Glutamatergic neuron (in vitro differentiated cells): ENCODE data around the gene DAO. TPM values are rescaled to one million over a fixed set of nuclear protein-coding genes. Genes with fewer than 3 reads are reported as not detected.
"Not testable (repeated sequence)": the region's sequence is repeated elsewhere in the genome, so short reads cannot be mapped to it uniquely, and the experiment has no call there.

Source experiments
- DNase-seq: peaks from one replicate; pipeline ENCODE4 v3.0.0; 2022
- H3K27ac Mint-ChIP-seq: one replicate; pipeline ENCODE4 v1.8.0; 2020; ENCODE audit warnings: mild to moderate bottlenecking, mixed read lengths, inconsistent platforms; ENCODE audit not compliant: unreplicated experiment
- H3K27me3 Mint-ChIP-seq: one replicate; pipeline ENCODE4 v1.8.0; 2020; ENCODE audit warnings: mild to moderate bottlenecking, moderate library complexity, mixed read lengths, inconsistent platforms; ENCODE audit not compliant: unreplicated experiment
- H3K36me3 Mint-ChIP-seq: one replicate; pipeline ENCODE4 v1.8.0; 2020; ENCODE audit warnings: mild to moderate bottlenecking, mixed read lengths, inconsistent platforms; ENCODE audit not compliant: unreplicated experiment
- H3K4me1 Mint-ChIP-seq: one replicate; pipeline ENCODE4 v1.8.0; 2020; ENCODE audit warnings: mild to moderate bottlenecking, low read depth, mixed read lengths, inconsistent platforms; ENCODE audit not compliant: unreplicated experiment
- H3K4me3 Mint-ChIP-seq: one replicate; pipeline ENCODE4 v1.8.0; 2020; ENCODE audit warnings: mild to moderate bottlenecking, mixed read lengths, inconsistent platforms; ENCODE audit not compliant: unreplicated experiment
- H3K9me3 Mint-ChIP-seq: one replicate; pipeline ENCODE4 v1.8.0; 2020; ENCODE audit warnings: mild to moderate bottlenecking, moderate library complexity, mixed read lengths, inconsistent platforms; ENCODE audit not compliant: unreplicated experiment
- total RNA-seq: library from RNA; stranded (reverse); fragmentation: NEBNext Ultra II Directional; extraction: Animal tissue kit (Norgen Biotek cat#: 25700); gene quantifications from one replicate; pipeline ENCODE4 v1.2.1, GENCODE V29; 2021; ENCODE audit not compliant: unreplicated experiment
- TF ChIP-seq, protein P1 (sequence below): fragments of 200-600 bp; sonication (generic); IDR thresholded peaks from one replicate; pipeline ENCODE4 v1.5.0; 2021; ENCODE audit not compliant: partially characterized antibody, unreplicated experiment

Gene DAO
- total RNA-seq, 1 donor from 2014 or later: not detected

DNA sequence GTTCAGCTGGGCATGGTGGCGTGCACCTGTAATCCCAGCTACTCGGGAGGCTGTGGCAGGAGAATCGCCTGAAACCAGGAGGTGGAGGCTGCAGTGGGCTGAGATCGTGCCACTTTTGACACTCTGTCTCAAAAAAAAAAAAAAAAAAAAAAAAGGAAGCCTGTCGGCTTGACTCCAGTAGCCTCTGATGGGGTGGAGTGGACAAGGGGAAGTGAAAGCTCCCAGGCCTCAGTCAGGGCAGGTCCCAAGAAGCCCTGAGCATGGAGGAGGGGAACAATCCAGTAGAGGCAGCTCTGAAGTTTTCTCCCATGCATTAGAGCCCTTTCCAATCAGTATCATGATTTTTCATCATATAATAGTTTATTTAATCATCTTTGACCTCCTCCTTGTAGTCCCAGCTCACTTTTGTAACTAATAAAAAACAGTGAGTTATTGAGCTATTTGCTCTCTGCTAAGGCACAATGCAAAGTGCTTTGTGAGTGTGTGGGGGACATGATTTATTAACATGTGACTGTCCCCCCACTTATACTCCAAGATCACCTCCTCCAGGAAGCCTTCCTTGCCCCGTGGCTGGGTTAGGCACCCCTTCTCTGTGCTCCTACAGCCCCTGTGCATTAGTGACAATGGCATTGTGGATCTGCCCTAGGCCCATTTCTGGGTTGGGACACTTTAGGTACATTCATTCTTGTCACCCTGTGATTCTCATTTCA, 17.9 kb upstream of the DAO start:
- Mint-ChIP-seq H3K27ac (no peak overlapping the region), H3K4me1 (peaks cover 6% of the 10 kb centered on the region), H3K9me3 (peaks cover 3% of the 10 kb centered on the region), H3K27me3 (peaks cover 8% of the 10 kb centered on the region), H3K4me3 (no peak overlapping the region), H3K36me3 (no peaks in the 10 kb centered on the region)
- TF ChIP-seq, protein P1, sequence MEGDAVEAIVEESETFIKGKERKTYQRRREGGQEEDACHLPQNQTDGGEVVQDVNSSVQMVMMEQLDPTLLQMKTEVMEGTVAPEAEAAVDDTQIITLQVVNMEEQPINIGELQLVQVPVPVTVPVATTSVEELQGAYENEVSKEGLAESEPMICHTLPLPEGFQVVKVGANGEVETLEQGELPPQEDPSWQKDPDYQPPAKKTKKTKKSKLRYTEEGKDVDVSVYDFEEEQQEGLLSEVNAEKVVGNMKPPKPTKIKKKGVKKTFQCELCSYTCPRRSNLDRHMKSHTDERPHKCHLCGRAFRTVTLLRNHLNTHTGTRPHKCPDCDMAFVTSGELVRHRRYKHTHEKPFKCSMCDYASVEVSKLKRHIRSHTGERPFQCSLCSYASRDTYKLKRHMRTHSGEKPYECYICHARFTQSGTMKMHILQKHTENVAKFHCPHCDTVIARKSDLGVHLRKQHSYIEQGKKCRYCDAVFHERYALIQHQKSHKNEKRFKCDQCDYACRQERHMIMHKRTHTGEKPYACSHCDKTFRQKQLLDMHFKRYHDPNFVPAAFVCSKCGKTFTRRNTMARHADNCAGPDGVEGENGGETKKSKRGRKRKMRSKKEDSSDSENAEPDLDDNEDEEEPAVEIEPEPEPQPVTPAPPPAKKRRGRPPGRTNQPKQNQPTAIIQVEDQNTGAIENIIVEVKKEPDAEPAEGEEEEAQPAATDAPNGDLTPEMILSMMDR: no peak
- no peak for DNase-seq

DNA sequence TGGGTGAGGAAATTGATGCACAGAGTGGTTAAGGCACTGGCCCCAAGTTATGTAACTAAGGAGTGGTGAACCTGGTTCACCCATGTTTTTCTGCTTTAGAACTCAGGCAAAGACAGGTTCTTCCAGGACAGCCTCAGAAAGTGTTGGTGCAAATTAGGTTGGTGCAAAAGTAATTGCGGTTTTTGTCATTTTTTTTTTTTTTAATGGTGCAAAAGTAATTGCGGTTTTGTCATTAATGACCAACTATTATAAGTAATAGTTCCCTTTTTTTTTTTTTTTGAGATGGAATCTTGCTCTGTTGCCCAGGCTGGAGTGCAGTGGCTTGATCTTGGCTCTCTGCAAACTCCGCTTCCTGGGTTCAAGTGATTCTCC, 17.3 kb upstream of the DAO start:
- H3K9me3 Mint-ChIP-seq: peaks cover 3% of the 10 kb centered on the region
- peaks cover 6% of the 10 kb centered on the region for H3K4me1 Mint-ChIP-seq
- no peaks in the 10 kb centered on the region for H3K36me3 Mint-ChIP-seq
- no peak for DNase-seq
- no peak overlapping the region for H3K27ac Mint-ChIP-seq
- H3K27me3 Mint-ChIP-seq: peaks cover 11% of the 10 kb centered on the region
- no peak overlapping the region for H3K4me3 Mint-ChIP-seq
- TF ChIP-seq, protein P1: no peak

DNA sequence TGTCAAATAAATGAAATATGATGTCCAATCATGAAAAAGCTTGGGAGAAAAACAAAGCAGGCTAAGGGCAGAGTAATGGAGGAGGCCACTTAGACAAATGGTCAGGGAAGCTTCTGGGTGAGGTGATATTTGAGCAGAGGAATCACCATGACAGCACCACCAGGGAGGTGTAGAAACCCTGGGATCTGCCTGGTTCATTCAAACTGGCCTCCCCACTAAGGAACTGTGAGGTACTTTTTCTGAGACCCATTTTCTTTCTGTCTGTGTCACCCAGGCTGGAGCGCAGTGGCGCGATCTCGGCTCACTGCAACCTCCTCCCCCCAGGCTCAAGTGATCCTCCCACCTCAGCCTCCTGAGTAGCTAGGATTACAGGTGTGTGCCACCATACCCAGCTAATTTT, 14.7 kb upstream of the DAO start:
- no peak overlapping the region for H3K4me3 Mint-ChIP-seq
- H3K9me3 Mint-ChIP-seq: no peaks in the 10 kb centered on the region
- TF ChIP-seq, protein P1: no peak
- no peaks in the 10 kb centered on the region for H3K4me1 Mint-ChIP-seq
- H3K36me3 Mint-ChIP-seq: peaks cover 5% of the 10 kb centered on the region
- H3K27ac Mint-ChIP-seq: no peak overlapping the region
- no peak for DNase-seq
- H3K27me3 Mint-ChIP-seq: peaks cover 4% of the 10 kb centered on the region

DNA sequence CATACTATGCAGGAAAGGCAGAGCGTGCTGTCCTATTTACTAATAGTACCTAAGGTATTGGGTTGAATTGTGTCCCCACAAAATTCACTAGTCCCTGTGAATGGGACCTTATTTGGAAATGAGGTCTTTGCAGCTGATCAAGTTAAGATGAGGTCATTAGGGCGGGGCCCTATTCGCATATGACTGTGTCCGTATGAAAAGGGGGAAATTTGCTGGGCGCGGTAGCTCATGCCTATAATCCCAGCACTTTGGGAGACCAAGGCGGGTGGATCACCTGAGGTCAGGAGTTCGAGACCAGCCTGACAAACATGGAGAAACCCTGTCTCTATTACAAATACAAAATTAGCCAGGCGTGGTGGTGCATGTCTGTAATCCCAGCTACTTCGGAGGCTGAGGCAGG, 13.8 kb upstream of the DAO start:
- H3K27ac Mint-ChIP-seq, H3K36me3 Mint-ChIP-seq, DNase-seq, H3K4me1 Mint-ChIP-seq, H3K27me3 Mint-ChIP-seq, H3K4me3 Mint-ChIP-seq, H3K9me3 Mint-ChIP-seq: not testable (repeated sequence)

DNA sequence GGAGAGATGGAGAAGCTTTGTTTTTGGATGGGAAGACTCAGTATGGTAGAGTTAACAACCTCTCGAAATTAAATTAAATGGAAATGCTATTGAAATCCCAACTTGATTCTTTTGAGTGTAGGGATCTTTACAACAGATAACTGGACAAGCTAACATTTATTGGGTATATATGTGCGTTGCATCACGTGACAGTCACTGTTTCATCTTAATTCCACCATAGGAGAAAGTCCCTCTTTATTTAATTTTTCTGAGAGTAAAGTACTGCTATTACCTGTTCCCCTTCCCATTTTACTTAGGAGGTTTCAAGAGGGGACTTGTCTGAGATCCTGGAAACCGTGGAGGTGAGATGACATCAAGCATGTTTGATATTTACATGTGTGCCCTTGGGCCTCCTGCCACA, 11.1 kb upstream of the DAO start:
- Mint-ChIP-seq H3K27me3 (peaks cover 3% of the 10 kb centered on the region), H3K36me3 (peaks cover 5% of the 10 kb centered on the region), H3K9me3 (peaks cover 1% of the 10 kb centered on the region), H3K4me3 (no peak overlapping the region), H3K27ac (peak overlapping the region; percentile 25), H3K4me1 (no peaks in the 10 kb centered on the region)
- TF ChIP-seq, protein P1: no peak
- no peak for DNase-seq

DNA sequence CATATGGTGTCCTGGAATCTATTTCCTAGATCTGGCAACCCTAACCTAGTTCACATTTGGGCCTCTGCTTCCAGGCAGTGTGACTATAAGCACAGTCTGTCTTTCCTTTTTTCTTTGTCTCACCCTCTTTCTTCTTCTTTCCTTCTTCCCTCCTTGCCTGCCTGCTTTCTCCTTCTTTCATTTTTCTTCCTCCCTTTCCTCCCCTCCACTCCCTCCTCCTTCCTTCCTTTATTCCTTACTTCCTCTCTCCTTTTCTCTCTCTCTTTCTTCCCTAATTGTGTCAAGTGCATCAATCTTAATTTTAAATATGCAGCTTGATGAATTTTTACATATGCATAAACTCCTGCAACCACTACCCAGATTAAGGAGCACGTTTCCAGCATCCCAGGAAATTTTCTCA, 4.6 kb upstream of the DAO start:
- TF ChIP-seq, protein P1: no peak
- Mint-ChIP-seq H3K36me3 (no peaks in the 10 kb centered on the region), H3K27me3 (peaks cover 2% of the 10 kb centered on the region), H3K4me1 (no peaks in the 10 kb centered on the region), H3K4me3 (no peak overlapping the region), H3K9me3 (peaks cover 1% of the 10 kb centered on the region), H3K27ac (no peak overlapping the region)
- no peak for DNase-seq
